ENCODE results near the gene CLRN2. TPM values are rescaled to one million over a fixed set of nuclear protein-coding genes. Genes with fewer than 3 reads are reported as not detected.

The CLRN2 gene
- total and polyA plus RNA-seq, 9 of the 15 experiments (the other 6 are each of a cell fraction or from before 2014, with no cell fraction given) = not detected

DNA sequence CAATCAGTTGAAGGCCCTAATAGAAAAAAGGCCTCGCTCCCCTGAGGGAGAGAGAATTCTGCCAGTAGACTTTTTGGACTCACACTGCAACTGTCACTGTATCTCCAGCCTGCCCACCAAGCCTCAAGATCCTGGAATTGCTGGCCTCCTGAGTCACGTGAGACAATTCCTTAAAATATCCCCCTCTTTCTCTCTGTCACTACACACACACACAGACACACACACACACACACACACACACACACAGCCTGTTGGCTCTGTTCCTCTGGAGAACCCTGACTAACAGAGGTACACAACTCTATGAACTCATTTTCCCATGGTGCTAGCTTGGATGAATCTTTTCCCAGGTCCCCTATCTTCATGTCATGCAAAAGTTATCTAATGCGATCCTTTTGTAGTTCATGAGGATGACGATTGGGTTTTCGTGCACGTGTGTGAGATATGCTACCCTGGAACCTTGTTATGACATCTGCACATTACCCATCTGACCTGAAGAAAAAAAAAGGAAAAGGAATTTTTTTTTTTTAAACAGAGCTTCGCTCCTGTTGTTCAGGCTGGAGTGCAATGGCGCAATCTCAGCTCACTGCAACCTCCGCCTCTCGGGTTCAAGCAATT, 13.7 kb downstream of the CLRN2 start:
- Histone ChIP-seq H3K27me3 (ENCODE audit: control insufficient read depth in 2 of 2, insufficient read depth in 2 of 2, low read length in 2 of 2) (peaks cover 16 to 29% of the 10 kb centered on the region in 2 experiments), H3K4me3 (no peak overlapping the region), H3K9me1 (ENCODE audit: control insufficient read depth, insufficient read depth, low read length) (no peaks in the 10 kb centered on the region), H3K27ac (ENCODE audit: extremely low read depth, low read depth, low read length) (no peak overlapping the region), H3K36me3 (ENCODE audit: control insufficient read depth, insufficient read depth, low read length) (no peaks in the 10 kb centered on the region), H3K9ac (ENCODE audit: insufficient read depth in 1 of 2, low read depth in 2 of 2, low read length in 2 of 2) (no peak overlapping the region), H3K4me1 (replicated peaks in 1 of 2; ENCODE audit: control insufficient read depth in 2 of 2, insufficient read depth in 2 of 2, low read length in 2 of 2) (peaks cover 0 to 4% of the 10 kb centered on the region in 2 experiments; a peak in 1 of 5 replicates), H2AFZ (ENCODE audit: low read depth, low read length) (no peak overlapping the region), H3K4me2 (ENCODE audit: insufficient read depth, low read length) (no peak overlapping the region), H3K79me2 (ENCODE audit: control insufficient read depth, insufficient read depth, low read length) (no peaks in the 10 kb centered on the region), H4K20me1 (replicated peaks; ENCODE audit: control insufficient read depth, insufficient read depth, low read length) (no peaks in the 10 kb centered on the region), H3K9me3 (replicated peaks; ENCODE audit: control insufficient read depth, insufficient read depth, low read depth, low read length) (no peaks in the 10 kb centered on the region)
- DNase-seq (ENCODE audit: extremely low read depth in 1 of 4, low spot score in 3 of 4) (no peak), FAIRE-seq (no peak), ATAC-seq (no peak)
- CTCF ChIA-PET (ENCODE audit: low intra/inter-chr PET ratio) = no interaction called here
- intact Hi-C loops (cut with micrococcal nuclease) = no loop called here
- in situ Hi-C loops (cut with MboI) = loop anchor here (25.0 kb wide), 1 partner anchor 1059 kb away; no protein-coding TSS in a partner anchor
- POLR2A ChIA-PET = no interaction called here
- WGBS (ENCODE audit: insufficient coverage, low coverage, missing lambda C conversion rate) = 8% methylated on average over 10 of the region's 10 CpGs
- no TSS peak for BruUV-seq (replicated peaks)
- TF ChIP-seq TOE1 (IDR thresholded peaks at IDR 0.05; ENCODE audit: borderline replicate concordance) = no peak
- no peak for TF ChIP-seq TOE1 (CRISPR knock-in tag; IDR thresholded peaks at IDR 0.05; ENCODE audit: borderline replicate concordance, low read depth)
- no peak for TF ChIP-seq GTF2F1 (IDR thresholded peaks at IDR 0.05; ENCODE audit: low read depth, low read length)
- TF ChIP-seq RBM34 (IDR thresholded peaks at IDR 0.05; ENCODE audit: borderline replicate concordance, insufficient read depth, low read length) = no peak
- no peak for TF ChIP-seq PCBP1 (IDR thresholded peaks at IDR 0.05; ENCODE audit: low read depth, low read length, poor library complexity, severe bottlenecking)
- no peak for TF ChIP-seq ZBTB8A (IDR thresholded peaks at IDR 0.05; ENCODE audit: partially characterized antibody)
- no peak for TF ChIP-seq ZNF165 (CRISPR knock-in tag; IDR thresholded peaks at IDR 0.05; ENCODE audit: borderline replicate concordance)
- no peak for TF ChIP-seq SMARCB1 (IDR thresholded peaks at IDR 0.05; ENCODE audit: insufficient read length, low read depth)
- TF ChIP-seq TBL1XR1 (IDR thresholded peaks at IDR 0.05; ENCODE audit: low read length in 2 of 2) = no peak
- TF ChIP-seq ZC3H11A (IDR thresholded peaks at IDR 0.05; ENCODE audit: low read depth, low read length) = no peak
- no peak for TF ChIP-seq SUPT5H (IDR thresholded peaks at IDR 0.05)
- TF ChIP-seq, protein P1, sequence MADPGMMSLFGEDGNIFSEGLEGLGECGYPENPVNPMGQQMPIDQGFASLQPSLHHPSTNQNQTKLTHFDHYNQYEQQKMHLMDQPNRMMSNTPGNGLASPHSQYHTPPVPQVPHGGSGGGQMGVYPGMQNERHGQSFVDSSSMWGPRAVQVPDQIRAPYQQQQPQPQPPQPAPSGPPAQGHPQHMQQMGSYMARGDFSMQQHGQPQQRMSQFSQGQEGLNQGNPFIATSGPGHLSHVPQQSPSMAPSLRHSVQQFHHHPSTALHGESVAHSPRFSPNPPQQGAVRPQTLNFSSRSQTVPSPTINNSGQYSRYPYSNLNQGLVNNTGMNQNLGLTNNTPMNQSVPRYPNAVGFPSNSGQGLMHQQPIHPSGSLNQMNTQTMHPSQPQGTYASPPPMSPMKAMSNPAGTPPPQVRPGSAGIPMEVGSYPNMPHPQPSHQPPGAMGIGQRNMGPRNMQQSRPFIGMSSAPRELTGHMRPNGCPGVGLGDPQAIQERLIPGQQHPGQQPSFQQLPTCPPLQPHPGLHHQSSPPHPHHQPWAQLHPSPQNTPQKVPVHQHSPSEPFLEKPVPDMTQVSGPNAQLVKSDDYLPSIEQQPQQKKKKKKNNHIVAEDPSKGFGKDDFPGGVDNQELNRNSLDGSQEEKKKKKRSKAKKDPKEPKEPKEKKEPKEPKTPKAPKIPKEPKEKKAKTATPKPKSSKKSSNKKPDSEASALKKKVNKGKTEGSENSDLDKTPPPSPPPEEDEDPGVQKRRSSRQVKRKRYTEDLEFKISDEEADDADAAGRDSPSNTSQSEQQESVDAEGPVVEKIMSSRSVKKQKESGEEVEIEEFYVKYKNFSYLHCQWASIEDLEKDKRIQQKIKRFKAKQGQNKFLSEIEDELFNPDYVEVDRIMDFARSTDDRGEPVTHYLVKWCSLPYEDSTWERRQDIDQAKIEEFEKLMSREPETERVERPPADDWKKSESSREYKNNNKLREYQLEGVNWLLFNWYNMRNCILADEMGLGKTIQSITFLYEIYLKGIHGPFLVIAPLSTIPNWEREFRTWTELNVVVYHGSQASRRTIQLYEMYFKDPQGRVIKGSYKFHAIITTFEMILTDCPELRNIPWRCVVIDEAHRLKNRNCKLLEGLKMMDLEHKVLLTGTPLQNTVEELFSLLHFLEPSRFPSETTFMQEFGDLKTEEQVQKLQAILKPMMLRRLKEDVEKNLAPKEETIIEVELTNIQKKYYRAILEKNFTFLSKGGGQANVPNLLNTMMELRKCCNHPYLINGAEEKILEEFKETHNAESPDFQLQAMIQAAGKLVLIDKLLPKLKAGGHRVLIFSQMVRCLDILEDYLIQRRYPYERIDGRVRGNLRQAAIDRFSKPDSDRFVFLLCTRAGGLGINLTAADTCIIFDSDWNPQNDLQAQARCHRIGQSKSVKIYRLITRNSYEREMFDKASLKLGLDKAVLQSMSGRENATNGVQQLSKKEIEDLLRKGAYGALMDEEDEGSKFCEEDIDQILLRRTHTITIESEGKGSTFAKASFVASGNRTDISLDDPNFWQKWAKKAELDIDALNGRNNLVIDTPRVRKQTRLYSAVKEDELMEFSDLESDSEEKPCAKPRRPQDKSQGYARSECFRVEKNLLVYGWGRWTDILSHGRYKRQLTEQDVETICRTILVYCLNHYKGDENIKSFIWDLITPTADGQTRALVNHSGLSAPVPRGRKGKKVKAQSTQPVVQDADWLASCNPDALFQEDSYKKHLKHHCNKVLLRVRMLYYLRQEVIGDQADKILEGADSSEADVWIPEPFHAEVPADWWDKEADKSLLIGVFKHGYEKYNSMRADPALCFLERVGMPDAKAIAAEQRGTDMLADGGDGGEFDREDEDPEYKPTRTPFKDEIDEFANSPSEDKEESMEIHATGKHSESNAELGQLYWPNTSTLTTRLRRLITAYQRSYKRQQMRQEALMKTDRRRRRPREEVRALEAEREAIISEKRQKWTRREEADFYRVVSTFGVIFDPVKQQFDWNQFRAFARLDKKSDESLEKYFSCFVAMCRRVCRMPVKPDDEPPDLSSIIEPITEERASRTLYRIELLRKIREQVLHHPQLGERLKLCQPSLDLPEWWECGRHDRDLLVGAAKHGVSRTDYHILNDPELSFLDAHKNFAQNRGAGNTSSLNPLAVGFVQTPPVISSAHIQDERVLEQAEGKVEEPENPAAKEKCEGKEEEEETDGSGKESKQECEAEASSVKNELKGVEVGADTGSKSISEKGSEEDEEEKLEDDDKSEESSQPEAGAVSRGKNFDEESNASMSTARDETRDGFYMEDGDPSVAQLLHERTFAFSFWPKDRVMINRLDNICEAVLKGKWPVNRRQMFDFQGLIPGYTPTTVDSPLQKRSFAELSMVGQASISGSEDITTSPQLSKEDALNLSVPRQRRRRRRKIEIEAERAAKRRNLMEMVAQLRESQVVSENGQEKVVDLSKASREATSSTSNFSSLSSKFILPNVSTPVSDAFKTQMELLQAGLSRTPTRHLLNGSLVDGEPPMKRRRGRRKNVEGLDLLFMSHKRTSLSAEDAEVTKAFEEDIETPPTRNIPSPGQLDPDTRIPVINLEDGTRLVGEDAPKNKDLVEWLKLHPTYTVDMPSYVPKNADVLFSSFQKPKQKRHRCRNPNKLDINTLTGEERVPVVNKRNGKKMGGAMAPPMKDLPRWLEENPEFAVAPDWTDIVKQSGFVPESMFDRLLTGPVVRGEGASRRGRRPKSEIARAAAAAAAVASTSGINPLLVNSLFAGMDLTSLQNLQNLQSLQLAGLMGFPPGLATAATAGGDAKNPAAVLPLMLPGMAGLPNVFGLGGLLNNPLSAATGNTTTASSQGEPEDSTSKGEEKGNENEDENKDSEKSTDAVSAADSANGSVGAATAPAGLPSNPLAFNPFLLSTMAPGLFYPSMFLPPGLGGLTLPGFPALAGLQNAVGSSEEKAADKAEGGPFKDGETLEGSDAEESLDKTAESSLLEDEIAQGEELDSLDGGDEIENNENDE (IDR thresholded peaks at IDR 0.05; ENCODE audit: low read depth, low read length) = no peak
- no peak for TF ChIP-seq IRF2 (CRISPR knock-in tag; IDR thresholded peaks at IDR 0.05)

Data from K562 (cell line).